SK-N-SH (cell line): Measurements from ENCODE around the gene TRPM3. TPM values are rescaled to one million over a fixed set of nuclear protein-coding genes. Genes with fewer than 3 reads are reported as not detected.

ENCODE experiments used
- CTCF ChIA-PET: fragments of 300-600, 350-600 bp; formaldehyde crosslinking; extraction: SDS; loops from one replicate; lab custom pipeline; 2021; lab: Yijun Ruan, JAX
- POLR2A ChIA-PET: fragments of 350-600 bp; sonication (Branson Sonifier 250); formaldehyde crosslinking; extraction: SDS; loops from one replicate; lab custom pipeline; 2020; ENCODE audit warnings: antibody characterized with exemption, inconsistent platforms; lab: Yijun Ruan, JAX
- DNase-seq: peaks from one replicate; pipeline ENCODE4 v3.0.0; 2012
- H2AFZ ChIP-seq: fragments of 200-600 bp; sonication (generic); 2 replicates; pipeline ENCODE4 v1.8.1; 2016; ENCODE audit warnings: antibody characterized with exemption, mild to moderate bottlenecking, low read depth
- H3F3A ChIP-seq: fragments of 200-600 bp; sonication (generic); replicated peaks from 2 replicates; pipeline ENCODE3; 2016; ENCODE audit warnings: antibody characterized with exemption, mild to moderate bottlenecking; ENCODE audit not compliant: insufficient read depth
- H3K27ac ChIP-seq, 2 experiments: fragments of 200-500 bp in 1 of 2; fragments of 200-600 bp in 1 of 2; sonication (Bioruptor generic) in 1 of 2; sonication (generic), shearing (Covaris generic) in 1 of 2; 2 replicates each; pipeline versions ENCODE4 v1.5.1 to v1.6.1; 2014 to 2016; ENCODE audit warnings: low read depth in 2 of 2, inconsistent platforms in 1 of 2, low read length in 1 of 2, mild to moderate bottlenecking in 1 of 2, mixed read lengths in 1 of 2
- H3K27me3 ChIP-seq: fragments of 200-600 bp; sonication (generic), shearing (Covaris generic); 2 replicates; pipeline ENCODE4 v1.6.1; 2016; ENCODE audit warnings: mixed run types; ENCODE audit not compliant: insufficient read depth
- H3K36me3 ChIP-seq, 2 experiments: fragments of 200-500 bp in 1 of 2; fragments of 200-600 bp in 1 of 2; sonication (Bioruptor generic) in 1 of 2; sonication (generic) in 1 of 2; replicated peaks in 1 of 2; 2 replicates each; pipeline versions ENCODE3 to v1.5.1; 2014 to 2016; ENCODE audit warnings: low read length in 1 of 2, mild to moderate bottlenecking in 1 of 2; ENCODE audit not compliant: insufficient read depth in 2 of 2, control insufficient read depth in 1 of 2
- H3K4me1 ChIP-seq, 2 experiments: fragments of 200-500 bp in 1 of 2; fragments of 200-600 bp in 1 of 2; sonication (Bioruptor generic) in 1 of 2; sonication (generic), shearing (Covaris generic) in 1 of 2; 2 replicates each; pipeline versions ENCODE4 v1.5.1 to v1.6.1; 2014 to 2016; ENCODE audit warnings: low read depth in 1 of 2, low read length in 1 of 2, mixed run types in 1 of 2; ENCODE audit not compliant: insufficient read depth in 2 of 2, control insufficient read depth in 1 of 2
- H3K4me2 ChIP-seq: fragments of 200-600 bp; sonication (generic), shearing (Covaris generic); 2 replicates; pipeline ENCODE4 v1.6.1; 2017; ENCODE audit warnings: mixed run types
- H3K4me3 ChIP-seq, 2 experiments: fragments of 200-500 bp in 1 of 2; fragments of 200-600 bp in 1 of 2; sonication (Bioruptor generic) in 1 of 2; sonication (generic), shearing (Covaris generic) in 1 of 2; 2 replicates each; pipeline versions ENCODE4 v1.5.1 to v1.8.1; 2014 to 2016; ENCODE audit warnings: low read depth in 2 of 2, inconsistent platforms in 1 of 2, low read length in 1 of 2, mild to moderate bottlenecking in 1 of 2, mixed read lengths in 1 of 2, moderate library complexity in 1 of 2
- H3K79me2 ChIP-seq: fragments of 200-600 bp; sonication (generic); 2 replicates; pipeline ENCODE4 v1.8.1; 2017; ENCODE audit warnings: mild to moderate bottlenecking; ENCODE audit not compliant: insufficient read depth
- H3K9ac ChIP-seq: fragments of 200-600 bp; sonication (generic); 2 replicates; pipeline ENCODE4 v1.6.1; 2017; ENCODE audit warnings: mixed run types
- H3K9me2 ChIP-seq: fragments of 200-600 bp; sonication (generic); 2 replicates; pipeline ENCODE4 v1.6.1; 2017; ENCODE audit warnings: mixed run types
- H3K9me3 ChIP-seq: fragments of 200-600 bp; sonication (generic); 2 replicates; pipeline ENCODE4 v1.6.1; 2017; ENCODE audit warnings: mixed run types, mild to moderate bottlenecking, moderate library complexity
- H4K20me1 ChIP-seq: fragments of 200-600 bp; sonication (generic); 2 replicates; pipeline ENCODE4 v1.6.1; 2017; ENCODE audit warnings: mild to moderate bottlenecking, mixed run types; ENCODE audit not compliant: insufficient read depth
- CTCF ChIP-seq: fragments of 200-600 bp; sonication (generic); IDR thresholded peaks from 2 replicates; pipeline ENCODE4 v1.6.1; 2017; ENCODE audit warnings: antibody characterized with exemption, mild to moderate bottlenecking, moderate library complexity
- ELF1 ChIP-seq: IDR thresholded peaks from 2 replicates; pipeline ENCODE4 v1.4.0; 2012
- EP300 ChIP-seq, 2 experiments: IDR thresholded peaks; 2 replicates each; pipeline versions ENCODE4 v1.4.0 to v1.6.1; 2012; ENCODE audit warnings: borderline replicate concordance in 1 of 2, low read depth in 1 of 2, low read length in 1 of 2
- EZH2phosphoT487 ChIP-seq: fragments of 200-600 bp; sonication (generic); IDR thresholded peaks from 2 replicates; pipeline ENCODE4 v1.6.1; 2017; ENCODE audit warnings: low read depth, mixed run types, mild to moderate bottlenecking, antibody characterized with exemption, moderate library complexity, borderline replicate concordance
- FOXM1 ChIP-seq: IDR thresholded peaks from 2 replicates; pipeline ENCODE4 v1.4.0; 2012; ENCODE audit warnings: low read depth, mild to moderate bottlenecking
- IRF3 ChIP-seq: fragments of 150-350 bp; IDR thresholded peaks from 2 replicates; pipeline ENCODE4 v1.6.1; 2016; ENCODE audit warnings: mild to moderate bottlenecking, low read depth, low read length
- NRF1 ChIP-seq: IDR thresholded peaks from 2 replicates; pipeline ENCODE4 v1.6.1; 2012; ENCODE audit warnings: low read depth, mild to moderate bottlenecking, low read length
- POLR2AphosphoS5 ChIP-seq: IDR thresholded peaks from 2 replicates; pipeline ENCODE4 v1.6.1; 2012; ENCODE audit warnings: low read depth, low read length
- RXRA ChIP-seq: IDR thresholded peaks from 2 replicates; pipeline ENCODE4 v1.4.0; 2012; ENCODE audit warnings: low read depth, mild to moderate bottlenecking, borderline replicate concordance
- SIN3A ChIP-seq: IDR thresholded peaks from 2 replicates; pipeline ENCODE4 v1.6.1; 2012; ENCODE audit warnings: low read depth, mild to moderate bottlenecking, low read length, moderate library complexity, borderline replicate concordance
- USF1 ChIP-seq: IDR thresholded peaks from 2 replicates; pipeline ENCODE4 v1.4.0; 2012; ENCODE audit warnings: low read depth, borderline replicate concordance
- WGBS: methylation state at CpG from one replicate; pipeline ENCODE4 v1.1.6; 2017; ENCODE audit warnings: low lambda C conversion rate; 5-methylcytosine and 5-hydroxymethylcytosine counted together
- polyA plus RNA-seq, 3 experiments: library from polyadenylated mRNA; depleted of rRNA; stranded (reverse); fragments of >200 nt; gene quantifications; 2 replicates each; pipeline ENCODE4 v1.2.3, GENCODE V29; 2012

Gene TRPM3
- polyA plus RNA-seq, 1 of the 3 experiments (the other 2 are of a cell fraction): not detected

DNA sequence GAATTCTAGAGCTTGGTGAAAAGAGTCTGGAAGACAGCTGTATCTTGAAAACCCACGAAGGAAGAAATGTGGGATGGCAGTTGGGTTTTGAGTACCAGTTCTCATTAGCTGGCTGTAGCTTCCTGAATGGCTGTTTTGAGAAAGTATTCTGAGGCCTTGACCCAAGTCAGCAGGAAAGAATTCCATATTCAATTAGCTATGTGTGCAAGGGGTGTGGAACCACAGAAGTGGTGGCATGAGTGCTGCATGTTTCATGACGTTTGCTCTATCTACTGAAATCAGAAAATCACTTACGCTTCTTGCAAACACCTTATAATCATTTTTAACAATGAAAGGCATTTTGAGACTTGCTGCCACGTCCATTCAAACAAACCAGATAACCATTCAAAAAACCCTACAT, 69.1 kb downstream of the TRPM3 start:
- Histone ChIP-seq H3K9ac (no peak overlapping the region), H3K9me3 (no peaks in the 10 kb centered on the region), H2AFZ (no peak overlapping the region), H3F3A (no peaks in the 10 kb centered on the region), H3K4me2 (no peak overlapping the region), H3K4me3 (no peak overlapping the region), H4K20me1 (no peaks in the 10 kb centered on the region), H3K9me2 (no peaks in the 10 kb centered on the region), H3K4me1 (no peaks in the 10 kb centered on the region), H3K36me3 (no peaks in the 10 kb centered on the region), H3K79me2 (no peaks in the 10 kb centered on the region), H3K27me3 (no peaks in the 10 kb centered on the region), H3K27ac (no peak overlapping the region)
- TF ChIP-seq RXRA (no peak), ELF1 (no peak), NRF1 (no peak), CTCF (no peak)
- ChIA-PET CTCF (no interaction called here), POLR2A (no interaction called here)
- WGBS: 7% methylated on average over 4 of the region's 4 CpGs
- DNase-seq: no peak

GRCh38 chr9:71048280-71048679, 73.1 kb downstream of the TRPM3 start:
- Histone ChIP-seq H3K9me3 (no peaks in the 10 kb centered on the region), H3K79me2 (no peaks in the 10 kb centered on the region), H2AFZ (no peak overlapping the region), H3K9me2 (no peaks in the 10 kb centered on the region), H3K4me1 (no peaks in the 10 kb centered on the region), H3K9ac (no peak overlapping the region), H3K27ac (no peak overlapping the region), H3K4me3 (no peak overlapping the region), H3F3A (no peaks in the 10 kb centered on the region), H3K27me3 (peaks cover 26% of the 10 kb centered on the region; the same call in 1 of the 2 replicates), H4K20me1 (no peaks in the 10 kb centered on the region), H3K36me3 (no peaks in the 10 kb centered on the region), H3K4me2 (no peak overlapping the region)
- POLR2A ChIA-PET: no interaction called here
- TF ChIP-seq USF1: no peak
- TF ChIP-seq FOXM1: no peak
- no peak for TF ChIP-seq IRF3
- no peak for TF ChIP-seq ELF1
- TF ChIP-seq EZH2phosphoT487: no peak
- no peak for TF ChIP-seq POLR2AphosphoS5
- no peak for TF ChIP-seq EP300 (IDR thresholded peaks at IDR 0.05; ENCODE audit: borderline replicate concordance in 1 of 2, low read depth in 1 of 2, low read length in 1 of 2)
- TF ChIP-seq SIN3A: no peak
- no peak for DNase-seq
- CTCF ChIA-PET: no interaction called here
- 0% methylated on average over 4 of the region's 4 CpGs for WGBS
